ENCODE measurements around the gene FLAD1.

Gene FLAD1

GRCh38 chr1:154998201-154998780, 15.1 kb downstream of the FLAD1 start:
- Mint-ChIP-seq H3K4me1 (peaks cover 23% of the 10 kb centered on the region), H3K36me3 (no peaks in the 10 kb centered on the region), H3K27me3 (no peaks in the 10 kb centered on the region), H3K27ac (no peak overlapping the region), H3K4me3 (peak overlapping the region; percentile 71), H3K9me3 (no peaks in the 10 kb centered on the region)
- DNase-seq (ENCODE audit: low spot score in 2 of 2) (no peak), ATAC-seq (ENCODE audit: low read depth) (no peak)

GRCh38 chr1:154998818-154999570, 15.8 kb downstream of the FLAD1 start:
- DNase-seq (ENCODE audit: low spot score in 2 of 2): peak in 1 of 2 donors; percentile 52
- ATAC-seq (ENCODE audit: low read depth): peak; percentile 4
- Mint-ChIP-seq H3K27ac (peak overlapping the region; percentile 40), H3K27me3 (no peaks in the 10 kb centered on the region), H3K4me1 (peaks cover 27% of the 10 kb centered on the region), H3K4me3 (peak overlapping the region; percentile 99), H3K9me3 (no peaks in the 10 kb centered on the region), H3K36me3 (no peaks in the 10 kb centered on the region)

GRCh38 chr1:154999571-155000410, 16.6 kb downstream of the FLAD1 start:
- H3K4me3 Mint-ChIP-seq: peak overlapping the region; percentile 99
- H3K27me3 Mint-ChIP-seq: no peaks in the 10 kb centered on the region
- peak; percentile 6 for ATAC-seq (ENCODE audit: low read depth)
- DNase-seq (ENCODE audit: low spot score in 2 of 2): peak in 1 of 2 donors; percentile 34
- peak overlapping the region; percentile 86 for H3K27ac Mint-ChIP-seq
- peaks cover 32% of the 10 kb centered on the region for H3K4me1 Mint-ChIP-seq
- no peaks in the 10 kb centered on the region for H3K9me3 Mint-ChIP-seq
- no peaks in the 10 kb centered on the region for H3K36me3 Mint-ChIP-seq

- DNase-seq (ENCODE audit: low spot score in 2 of 2): no peak
- peaks cover 37% of the 10 kb centered on the region for H3K4me1 Mint-ChIP-seq
- H3K27me3 Mint-ChIP-seq: no peaks in the 10 kb centered on the region
- ATAC-seq (ENCODE audit: low read depth): no peak
- peak overlapping the region; percentile 86 for H3K27ac Mint-ChIP-seq
- peak overlapping the region; percentile 99 for H3K4me3 Mint-ChIP-seq
- H3K9me3 Mint-ChIP-seq: no peaks in the 10 kb centered on the region
- H3K36me3 Mint-ChIP-seq: no peaks in the 10 kb centered on the region
Observed at GRCh38 chr1:155000411-155000725, 17.2 kb downstream of the FLAD1 start.

GRCh38 chr1:155000726-155001424, 17.7 kb downstream of the FLAD1 start:
- Mint-ChIP-seq H3K27ac (peak overlapping the region; percentile 86), H3K4me3 (peak overlapping the region; percentile 99), H3K9me3 (no peaks in the 10 kb centered on the region), H3K36me3 (no peaks in the 10 kb centered on the region), H3K4me1 (peaks cover 41% of the 10 kb centered on the region), H3K27me3 (no peaks in the 10 kb centered on the region)
- DNase-seq (ENCODE audit: low spot score in 2 of 2): peak; percentile 62 to 85
- peak; percentile 23 for ATAC-seq (ENCODE audit: low read depth)

- DNase-seq (ENCODE audit: low spot score in 2 of 2) (no peak), ATAC-seq (ENCODE audit: low read depth) (no peak)
- no peaks in the 10 kb centered on the region for H3K9me3 Mint-ChIP-seq
- no peaks in the 10 kb centered on the region for H3K36me3 Mint-ChIP-seq
- peaks cover 40% of the 10 kb centered on the region for H3K4me1 Mint-ChIP-seq
- peak overlapping the region; percentile 86 for H3K27ac Mint-ChIP-seq
- no peaks in the 10 kb centered on the region for H3K27me3 Mint-ChIP-seq
- H3K4me3 Mint-ChIP-seq: peak overlapping the region; percentile 99
Observed at GRCh38 chr1:155001425-155001674, 18.2 kb downstream of the FLAD1 start.

GRCh38 chr1:155001675-155002463, 18.7 kb downstream of the FLAD1 start:
- peak; percentile 90 to 98 for DNase-seq (ENCODE audit: low spot score in 2 of 2)
- Mint-ChIP-seq H3K4me1 (peaks cover 45% of the 10 kb centered on the region), H3K36me3 (no peaks in the 10 kb centered on the region), H3K27ac (peak overlapping the region; percentile 86), H3K9me3 (no peaks in the 10 kb centered on the region), H3K4me3 (peak overlapping the region; percentile 99), H3K27me3 (no peaks in the 10 kb centered on the region)
- ATAC-seq (ENCODE audit: low read depth): peak; percentile 75

- DNase-seq (ENCODE audit: low spot score in 2 of 2): no peak
- Mint-ChIP-seq H3K4me1 (peaks cover 43% of the 10 kb centered on the region), H3K27me3 (no peaks in the 10 kb centered on the region), H3K9me3 (no peaks in the 10 kb centered on the region), H3K36me3 (no peaks in the 10 kb centered on the region), H3K4me3 (peak within 1 kb of the TSS; percentile 99), H3K27ac (peak within 1 kb of the TSS; percentile 88)
- ATAC-seq (ENCODE audit: low read depth): peak; percentile 3
Observed at GRCh38 chr1:155002464-155003226, 19.5 kb downstream of the FLAD1 start, which contains the start of gene ZBTB7B. ZBTB7B (plus strand) TSS chr1:155002802; CDS start chr1:155014661, 11,859 bp downstream.

GRCh38 chr1:155003227-155003765, 20.2 kb downstream of the FLAD1 start:
- Mint-ChIP-seq H3K4me3 (peak overlapping the region; percentile 99), H3K36me3 (no peaks in the 10 kb centered on the region), H3K27ac (peak overlapping the region; percentile 88), H3K4me1 (peaks cover 43% of the 10 kb centered on the region), H3K27me3 (no peaks in the 10 kb centered on the region), H3K9me3 (no peaks in the 10 kb centered on the region)
- DNase-seq (ENCODE audit: low spot score in 2 of 2) (no peak), ATAC-seq (ENCODE audit: low read depth) (no peak)

- no peaks in the 10 kb centered on the region for H3K27me3 Mint-ChIP-seq
- peak overlapping the region; percentile 99 for H3K4me3 Mint-ChIP-seq
- DNase-seq (ENCODE audit: low spot score in 2 of 2): no peak
- H3K4me1 Mint-ChIP-seq: peaks cover 44% of the 10 kb centered on the region
- peaks cover 1% of the 10 kb centered on the region for H3K36me3 Mint-ChIP-seq
- peak overlapping the region; percentile 88 for H3K27ac Mint-ChIP-seq
- no peaks in the 10 kb centered on the region for H3K9me3 Mint-ChIP-seq
- ATAC-seq (ENCODE audit: low read depth): no peak
Observed at GRCh38 chr1:155003766-155004351, 20.7 kb downstream of the FLAD1 start.

- no peak for ATAC-seq (ENCODE audit: low read depth)
- no peak for DNase-seq (ENCODE audit: low spot score in 2 of 2)
- Mint-ChIP-seq H3K4me3 (peak overlapping the region; percentile 99), H3K9me3 (no peaks in the 10 kb centered on the region), H3K4me1 (peaks cover 43% of the 10 kb centered on the region), H3K27me3 (no peaks in the 10 kb centered on the region), H3K36me3 (peaks cover 2% of the 10 kb centered on the region), H3K27ac (peak overlapping the region; percentile 88)
Observed at GRCh38 chr1:155004352-155005075, 21.4 kb downstream of the FLAD1 start.

Measured in memory B cell (primary cell).